H1 (cell line): ENCODE results near the gene NETO2. TPM values are rescaled to one million over a fixed set of nuclear protein-coding genes. Genes with fewer than 3 reads are reported as not detected.

Experiments
- polyA plus RNA-seq, 7 experiments: library from polyadenylated mRNA; depleted of rRNA in 3 of 7; stranded (reverse) in 5 of 7; unstranded in 2 of 7; fragments of >200 nt in 5 of 7; fragments of 200-250 nt in 2 of 7; gene quantifications; 1 replicate in 5 of 7; 2 replicates in 1 of 7; 4 replicates in 1 of 7; pipeline versions ENCODE4 v1.2.1 to v1.2.3, GENCODE V29; 2011 to 2013; ENCODE audit warnings: missing spikeins in 2 of 7, mixed read lengths in 2 of 7
- total RNA-seq: library from RNA; stranded (reverse); fragmentation: NEBNext Ultra II Directional; extraction: Animal tissue kit (Norgen Biotek cat#: 25700); gene quantifications from 2 replicates; pipeline ENCODE4 v1.2.1, GENCODE V29; 2021
- TF ChIP-seq, protein P1 (sequence below): fragments of 300-600 bp; sonication (generic); IDR thresholded peaks from 2 replicates; pipeline ENCODE4 v1.7.1; 2012; ENCODE audit warnings: low read length, moderate library complexity, mild to moderate bottlenecking, inconsistent platforms; ENCODE audit not compliant: insufficient replicate concordance

The NETO2 gene
- total and polyA plus RNA-seq, 2 of the 8 experiments (the other 6 are each of a cell fraction or from before 2014, with no cell fraction given): 9.4 to 12.5 TPM

DNA sequence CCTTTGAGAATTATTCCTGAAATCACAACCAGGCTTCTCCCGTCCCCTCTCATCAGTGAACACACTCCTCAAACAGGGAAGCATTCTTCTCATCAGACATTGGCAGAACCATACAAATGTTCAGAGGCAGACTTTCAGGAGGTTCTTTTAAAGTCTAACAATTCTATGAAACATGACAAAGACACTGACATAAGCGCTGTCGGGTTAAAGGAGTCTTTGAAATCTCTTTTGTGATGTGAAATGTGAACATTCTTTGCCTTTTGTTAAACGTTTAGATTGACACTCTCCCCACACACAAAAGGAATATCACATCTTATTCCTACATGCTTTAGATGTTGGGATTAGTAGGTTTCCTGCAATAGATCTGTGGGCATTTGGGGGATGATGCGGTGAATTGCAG lies 63.9 kb downstream of the NETO2 start (continued):
- TF ChIP-seq, protein P1, sequence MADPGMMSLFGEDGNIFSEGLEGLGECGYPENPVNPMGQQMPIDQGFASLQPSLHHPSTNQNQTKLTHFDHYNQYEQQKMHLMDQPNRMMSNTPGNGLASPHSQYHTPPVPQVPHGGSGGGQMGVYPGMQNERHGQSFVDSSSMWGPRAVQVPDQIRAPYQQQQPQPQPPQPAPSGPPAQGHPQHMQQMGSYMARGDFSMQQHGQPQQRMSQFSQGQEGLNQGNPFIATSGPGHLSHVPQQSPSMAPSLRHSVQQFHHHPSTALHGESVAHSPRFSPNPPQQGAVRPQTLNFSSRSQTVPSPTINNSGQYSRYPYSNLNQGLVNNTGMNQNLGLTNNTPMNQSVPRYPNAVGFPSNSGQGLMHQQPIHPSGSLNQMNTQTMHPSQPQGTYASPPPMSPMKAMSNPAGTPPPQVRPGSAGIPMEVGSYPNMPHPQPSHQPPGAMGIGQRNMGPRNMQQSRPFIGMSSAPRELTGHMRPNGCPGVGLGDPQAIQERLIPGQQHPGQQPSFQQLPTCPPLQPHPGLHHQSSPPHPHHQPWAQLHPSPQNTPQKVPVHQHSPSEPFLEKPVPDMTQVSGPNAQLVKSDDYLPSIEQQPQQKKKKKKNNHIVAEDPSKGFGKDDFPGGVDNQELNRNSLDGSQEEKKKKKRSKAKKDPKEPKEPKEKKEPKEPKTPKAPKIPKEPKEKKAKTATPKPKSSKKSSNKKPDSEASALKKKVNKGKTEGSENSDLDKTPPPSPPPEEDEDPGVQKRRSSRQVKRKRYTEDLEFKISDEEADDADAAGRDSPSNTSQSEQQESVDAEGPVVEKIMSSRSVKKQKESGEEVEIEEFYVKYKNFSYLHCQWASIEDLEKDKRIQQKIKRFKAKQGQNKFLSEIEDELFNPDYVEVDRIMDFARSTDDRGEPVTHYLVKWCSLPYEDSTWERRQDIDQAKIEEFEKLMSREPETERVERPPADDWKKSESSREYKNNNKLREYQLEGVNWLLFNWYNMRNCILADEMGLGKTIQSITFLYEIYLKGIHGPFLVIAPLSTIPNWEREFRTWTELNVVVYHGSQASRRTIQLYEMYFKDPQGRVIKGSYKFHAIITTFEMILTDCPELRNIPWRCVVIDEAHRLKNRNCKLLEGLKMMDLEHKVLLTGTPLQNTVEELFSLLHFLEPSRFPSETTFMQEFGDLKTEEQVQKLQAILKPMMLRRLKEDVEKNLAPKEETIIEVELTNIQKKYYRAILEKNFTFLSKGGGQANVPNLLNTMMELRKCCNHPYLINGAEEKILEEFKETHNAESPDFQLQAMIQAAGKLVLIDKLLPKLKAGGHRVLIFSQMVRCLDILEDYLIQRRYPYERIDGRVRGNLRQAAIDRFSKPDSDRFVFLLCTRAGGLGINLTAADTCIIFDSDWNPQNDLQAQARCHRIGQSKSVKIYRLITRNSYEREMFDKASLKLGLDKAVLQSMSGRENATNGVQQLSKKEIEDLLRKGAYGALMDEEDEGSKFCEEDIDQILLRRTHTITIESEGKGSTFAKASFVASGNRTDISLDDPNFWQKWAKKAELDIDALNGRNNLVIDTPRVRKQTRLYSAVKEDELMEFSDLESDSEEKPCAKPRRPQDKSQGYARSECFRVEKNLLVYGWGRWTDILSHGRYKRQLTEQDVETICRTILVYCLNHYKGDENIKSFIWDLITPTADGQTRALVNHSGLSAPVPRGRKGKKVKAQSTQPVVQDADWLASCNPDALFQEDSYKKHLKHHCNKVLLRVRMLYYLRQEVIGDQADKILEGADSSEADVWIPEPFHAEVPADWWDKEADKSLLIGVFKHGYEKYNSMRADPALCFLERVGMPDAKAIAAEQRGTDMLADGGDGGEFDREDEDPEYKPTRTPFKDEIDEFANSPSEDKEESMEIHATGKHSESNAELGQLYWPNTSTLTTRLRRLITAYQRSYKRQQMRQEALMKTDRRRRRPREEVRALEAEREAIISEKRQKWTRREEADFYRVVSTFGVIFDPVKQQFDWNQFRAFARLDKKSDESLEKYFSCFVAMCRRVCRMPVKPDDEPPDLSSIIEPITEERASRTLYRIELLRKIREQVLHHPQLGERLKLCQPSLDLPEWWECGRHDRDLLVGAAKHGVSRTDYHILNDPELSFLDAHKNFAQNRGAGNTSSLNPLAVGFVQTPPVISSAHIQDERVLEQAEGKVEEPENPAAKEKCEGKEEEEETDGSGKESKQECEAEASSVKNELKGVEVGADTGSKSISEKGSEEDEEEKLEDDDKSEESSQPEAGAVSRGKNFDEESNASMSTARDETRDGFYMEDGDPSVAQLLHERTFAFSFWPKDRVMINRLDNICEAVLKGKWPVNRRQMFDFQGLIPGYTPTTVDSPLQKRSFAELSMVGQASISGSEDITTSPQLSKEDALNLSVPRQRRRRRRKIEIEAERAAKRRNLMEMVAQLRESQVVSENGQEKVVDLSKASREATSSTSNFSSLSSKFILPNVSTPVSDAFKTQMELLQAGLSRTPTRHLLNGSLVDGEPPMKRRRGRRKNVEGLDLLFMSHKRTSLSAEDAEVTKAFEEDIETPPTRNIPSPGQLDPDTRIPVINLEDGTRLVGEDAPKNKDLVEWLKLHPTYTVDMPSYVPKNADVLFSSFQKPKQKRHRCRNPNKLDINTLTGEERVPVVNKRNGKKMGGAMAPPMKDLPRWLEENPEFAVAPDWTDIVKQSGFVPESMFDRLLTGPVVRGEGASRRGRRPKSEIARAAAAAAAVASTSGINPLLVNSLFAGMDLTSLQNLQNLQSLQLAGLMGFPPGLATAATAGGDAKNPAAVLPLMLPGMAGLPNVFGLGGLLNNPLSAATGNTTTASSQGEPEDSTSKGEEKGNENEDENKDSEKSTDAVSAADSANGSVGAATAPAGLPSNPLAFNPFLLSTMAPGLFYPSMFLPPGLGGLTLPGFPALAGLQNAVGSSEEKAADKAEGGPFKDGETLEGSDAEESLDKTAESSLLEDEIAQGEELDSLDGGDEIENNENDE: no peak
- TF ChIP-seq, all 59 proteins: peak for 1
